Measurements from ENCODE around the gene LRIF1. TPM values are rescaled to one million over a fixed set of nuclear protein-coding genes. Genes with fewer than 3 reads are reported as not detected.

LRIF1 gene
- total RNA-seq, 4 donors from 2014 or later: 6.4 to 9.1 (median 6.6) TPM

DNA sequence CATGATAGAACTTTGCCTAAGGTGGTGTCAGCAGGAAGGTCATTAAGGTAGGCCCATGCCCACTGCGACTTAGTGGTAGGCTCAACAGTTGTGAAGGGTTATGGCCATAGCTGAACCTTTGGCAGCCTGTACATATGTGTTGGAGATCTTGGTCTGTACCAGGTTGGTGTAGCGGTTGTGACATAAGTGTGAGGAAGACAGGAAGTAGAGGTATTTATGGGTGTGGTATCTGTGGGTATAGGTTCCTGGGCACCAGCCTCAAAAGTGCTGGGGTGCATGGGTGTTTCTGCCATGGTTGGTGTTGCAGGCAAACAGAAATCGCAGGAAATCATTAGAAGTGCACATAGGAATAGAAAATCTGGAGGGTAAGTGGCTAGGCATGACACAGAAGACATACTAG, 18.6 kb upstream of the LRIF1 start:
- DNase-seq (ENCODE audit: low spot score): no peak
- no peak for TF ChIP-seq CTCF (IDR thresholded peaks at IDR 0.05)
- no peak for ATAC-seq (ENCODE audit: low FRiP score)

DNA sequence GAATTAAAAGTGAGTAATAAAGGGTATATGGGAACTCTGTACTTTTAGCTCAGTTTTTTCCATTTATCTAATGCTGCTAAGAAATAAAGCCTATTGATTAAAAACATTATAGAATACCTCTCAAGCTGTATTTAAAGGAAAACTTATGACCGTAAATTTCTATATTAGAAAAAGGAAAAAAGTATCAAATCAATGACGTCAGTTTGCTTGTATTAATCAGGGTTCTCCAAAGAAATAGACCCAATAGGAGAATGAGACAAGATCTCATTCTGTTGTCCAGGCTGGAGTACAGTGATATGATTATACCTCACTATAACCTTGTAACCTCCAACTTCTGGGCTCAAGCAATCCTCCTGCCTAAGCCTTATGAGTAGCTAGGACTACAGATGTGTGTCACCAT, 15.4 kb upstream of the LRIF1 start:
- ATAC-seq (ENCODE audit: low FRiP score) (no peak), DNase-seq (ENCODE audit: low spot score) (no peak)
- TF ChIP-seq CTCF (IDR thresholded peaks at IDR 0.05): no peak

- no peak for DNase-seq (ENCODE audit: low spot score)
- TF ChIP-seq CTCF (IDR thresholded peaks at IDR 0.05): no peak
- ATAC-seq (ENCODE audit: low FRiP score): no peak
Measured at GRCh38 chr1:110976089-110976488, 12.4 kb upstream of the LRIF1 start.

DNA sequence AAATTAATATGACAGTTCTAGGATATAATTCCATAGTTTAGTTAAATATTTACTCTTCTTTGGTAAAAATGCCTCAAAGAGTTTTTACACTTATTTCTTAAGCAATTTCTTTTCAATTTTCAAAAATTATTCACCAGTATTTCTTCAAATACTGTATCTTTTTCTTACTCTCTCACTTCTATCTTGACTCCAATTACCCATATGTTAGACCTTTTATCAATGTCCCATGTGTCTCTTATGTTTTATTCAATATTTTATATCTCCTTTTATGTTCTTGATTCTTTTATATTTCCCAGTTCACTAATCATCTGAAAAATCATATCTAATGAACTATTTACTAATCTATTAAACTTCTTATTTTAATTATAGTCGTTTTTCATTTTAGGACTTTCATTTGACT, 11.5 kb upstream of the LRIF1 start:
- DNase-seq (ENCODE audit: low spot score) (no peak), ATAC-seq (ENCODE audit: low FRiP score) (no peak)
- no peak for TF ChIP-seq CTCF (IDR thresholded peaks at IDR 0.05)

- no peak for TF ChIP-seq CTCF (IDR thresholded peaks at IDR 0.05)
- DNase-seq (ENCODE audit: low spot score): no peak
- no peak for ATAC-seq (ENCODE audit: low FRiP score)
Measured at GRCh38 chr1:110967256-110967655, 3.5 kb upstream of the LRIF1 start.

DNA sequence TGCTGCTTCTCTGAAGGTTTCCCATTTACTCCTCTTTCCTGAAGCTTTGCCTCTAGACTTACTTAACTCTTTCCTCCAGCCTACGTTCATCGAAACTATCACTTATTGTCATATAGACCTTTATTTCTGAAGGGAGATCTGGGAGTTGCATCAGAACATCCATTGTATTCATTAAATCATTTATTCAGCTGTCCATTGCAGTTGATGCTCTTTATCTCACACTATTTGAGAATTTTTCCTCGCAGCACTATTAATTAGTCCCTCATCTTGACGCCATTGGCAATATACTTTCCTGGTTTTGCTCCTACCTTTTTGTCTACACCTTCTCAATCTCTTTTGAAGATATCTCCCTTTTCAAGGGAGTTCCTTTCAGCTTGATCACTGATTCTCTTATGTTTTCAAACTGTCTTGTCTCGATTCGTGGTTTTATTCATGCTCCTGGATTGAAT, 757 bp upstream of the LRIF1 start:
- TF ChIP-seq CTCF (IDR thresholded peaks at IDR 0.05): no peak
- DNase-seq (ENCODE audit: low spot score) (no peak), ATAC-seq (ENCODE audit: low FRiP score) (no peak)

DNA sequence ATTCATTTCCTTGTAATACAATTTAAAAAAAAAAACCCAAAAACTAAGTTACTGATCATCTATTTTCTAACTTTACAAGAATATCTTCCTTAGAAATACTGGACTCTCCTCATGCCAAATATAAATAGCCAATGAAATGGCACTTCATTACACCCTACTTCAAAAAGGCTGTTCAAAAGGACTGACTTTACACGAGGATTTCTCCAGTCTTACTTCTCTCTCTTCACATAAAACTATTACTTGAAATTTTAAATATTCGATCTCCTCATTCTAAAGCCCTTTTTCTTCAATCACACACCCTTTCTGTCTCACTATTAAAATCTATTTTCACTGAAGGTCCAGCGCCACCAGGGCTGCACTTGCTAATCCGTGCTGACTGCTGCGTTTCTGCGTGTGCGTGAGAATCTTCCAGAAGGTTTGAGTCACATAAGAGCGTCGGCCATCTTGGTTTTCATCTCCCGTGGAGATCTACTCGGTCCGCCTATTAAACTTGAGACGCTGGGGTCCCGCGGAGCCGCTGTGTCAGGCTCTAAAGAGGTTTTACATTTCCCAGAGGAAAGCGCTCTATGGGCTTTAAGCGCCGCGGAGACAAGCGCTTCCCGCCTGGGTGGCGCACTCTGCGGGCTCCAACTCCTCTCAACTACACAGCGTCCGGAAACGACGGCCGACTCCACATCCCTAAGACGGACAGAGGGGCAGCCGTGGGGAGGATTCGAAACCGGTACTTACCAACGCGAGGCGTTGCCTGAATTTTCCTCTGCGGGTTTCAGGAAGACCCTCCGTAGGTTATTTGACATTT, 631 bp downstream of the LRIF1 start:
- DNase-seq (ENCODE audit: low spot score) (peak; percentile 26), ATAC-seq (ENCODE audit: low FRiP score) (peak; percentile 32)
- no peak for TF ChIP-seq CTCF (IDR thresholded peaks at IDR 0.05)

Measured in omental fat pad (tissue), 4 donors.